Measurements from ENCODE around the gene SUMO3.

The SUMO3 gene

GRCh38 chr21:44817914-44818639 is at the start of gene SUMO3:
Gene SUMO3 (minus strand): TSS chr21:44818062. CDS start chr21:44817968, 94 bp downstream.
- in situ Hi-C loops (cut with MboI; ENCODE audit: low sequenced_read_pairs): loop anchor here (25.0 kb wide), 1 partner anchor 119 kb away; the partner anchor contains the start of gene SLX9

DNA sequence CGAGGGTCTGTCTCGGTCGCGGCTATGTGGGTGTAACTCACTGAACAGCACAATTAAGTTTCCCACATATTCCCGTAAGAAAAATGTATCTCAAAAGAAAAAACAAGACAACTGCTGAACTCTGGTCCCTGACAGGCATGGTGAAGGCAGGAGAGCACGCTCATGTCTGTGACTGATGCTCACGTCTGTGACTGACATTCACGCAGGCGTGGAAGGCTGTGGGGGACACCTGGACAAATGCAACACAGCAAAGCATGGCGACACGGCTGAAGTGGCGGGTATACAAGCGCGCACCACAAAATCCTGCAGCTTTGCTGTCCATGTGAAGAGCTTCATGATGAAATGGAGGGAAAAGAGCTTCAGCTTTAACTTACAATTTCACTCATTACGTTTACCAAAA is 49.6 kb upstream of the SUMO3 start:
- in situ Hi-C loops (cut with MboI; ENCODE audit: low sequenced_read_pairs): no loop called here

GRCh38 chr21:44866780-44867179 is 48.9 kb upstream of the SUMO3 start:
- in situ Hi-C loops (cut with MboI; ENCODE audit: low sequenced_read_pairs): no loop called here

GRCh38 chr21:44865561-44866280 is 47.9 kb upstream of the SUMO3 start:
- in situ Hi-C loops (cut with MboI; ENCODE audit: low sequenced_read_pairs): no loop called here

- in situ Hi-C loops (cut with MboI; ENCODE audit: low sequenced_read_pairs): no loop called here
These were observed 45.2 kb upstream of the SUMO3 start for GRCh38 chr21:44862869-44863685.

DNA sequence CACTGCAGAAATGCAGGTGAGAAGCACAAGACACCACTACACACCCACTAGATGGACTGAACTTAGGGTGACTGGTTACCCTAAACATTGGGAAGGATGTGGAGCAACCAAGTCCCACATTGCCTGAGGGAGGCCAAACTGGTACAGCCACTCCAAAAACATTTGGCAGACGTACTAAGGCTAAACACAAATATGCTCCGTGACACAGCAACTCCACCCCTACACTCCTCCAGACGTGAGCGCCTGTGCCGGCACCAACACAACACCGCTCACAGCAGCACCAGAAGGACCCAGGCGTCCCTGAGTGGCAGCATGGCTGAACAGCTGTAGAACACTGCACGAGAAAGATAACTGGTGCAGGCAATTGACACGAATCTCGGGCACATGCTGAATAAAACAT is 40.9 kb upstream of the SUMO3 start:
- in situ Hi-C loops (cut with MboI; ENCODE audit: low sequenced_read_pairs): no loop called here

DNA sequence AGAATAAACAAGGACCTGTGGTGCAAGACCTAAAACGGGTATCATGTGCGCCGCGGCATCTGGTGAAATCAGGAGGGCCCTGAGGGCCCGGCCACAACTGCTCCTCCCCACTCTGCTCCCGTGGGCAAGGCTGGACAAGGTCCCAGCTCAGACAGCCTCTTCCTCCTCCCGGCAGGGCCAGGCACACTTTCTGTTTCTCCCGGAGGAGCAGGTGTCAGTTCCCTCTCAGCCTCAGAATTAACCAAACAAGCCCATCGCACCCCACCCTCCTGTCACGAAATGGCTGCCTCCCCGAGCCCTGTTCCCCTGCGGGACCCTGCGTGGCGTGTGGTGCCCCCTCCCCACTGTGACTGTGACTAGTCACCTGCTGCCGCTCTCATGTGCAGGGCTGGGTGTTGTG is 40.4 kb upstream of the SUMO3 start:
- in situ Hi-C loops (cut with MboI; ENCODE audit: low sequenced_read_pairs): no loop called here

DNA sequence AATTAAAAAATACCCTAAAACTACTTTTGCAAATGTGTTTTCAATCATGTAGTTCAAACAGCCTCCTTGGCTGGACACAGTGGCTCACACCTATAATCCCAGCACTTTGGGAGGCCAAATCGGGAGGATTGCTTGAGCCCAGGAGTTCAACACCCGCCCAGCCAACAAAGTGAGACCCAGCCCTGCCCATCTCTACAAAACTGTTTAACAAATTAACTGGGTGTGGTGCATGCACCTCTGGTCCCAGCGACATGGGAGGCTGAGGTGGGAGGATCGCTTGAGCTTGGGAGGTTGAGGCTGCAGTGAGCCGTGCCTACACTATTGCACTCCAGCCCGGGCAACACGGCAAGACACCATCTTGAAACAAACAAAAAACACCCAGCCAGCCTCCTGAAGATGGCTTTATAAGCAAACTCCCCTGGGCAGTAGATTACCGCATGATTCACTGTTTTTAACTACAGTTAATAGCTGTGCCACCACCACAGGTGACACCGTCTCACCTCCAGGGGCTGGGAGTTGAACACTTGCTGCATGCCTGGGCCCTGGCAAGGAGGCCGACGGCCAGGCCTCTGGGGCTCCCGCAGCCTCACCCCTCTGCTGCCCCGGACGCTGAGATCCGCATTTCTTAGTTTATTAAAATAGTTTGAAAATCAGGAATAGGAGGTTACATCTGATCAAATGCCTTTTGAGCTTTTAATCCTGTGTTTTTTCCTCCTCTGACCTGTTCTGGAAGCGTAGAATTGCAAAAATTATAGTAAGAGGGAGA is 39.4 kb upstream of the SUMO3 start:
- in situ Hi-C loops (cut with MboI; ENCODE audit: low sequenced_read_pairs): no loop called here

GRCh38 chr21:44856131-44856530 is 38.3 kb upstream of the SUMO3 start:
- in situ Hi-C loops (cut with MboI; ENCODE audit: low sequenced_read_pairs): no loop called here

DNA sequence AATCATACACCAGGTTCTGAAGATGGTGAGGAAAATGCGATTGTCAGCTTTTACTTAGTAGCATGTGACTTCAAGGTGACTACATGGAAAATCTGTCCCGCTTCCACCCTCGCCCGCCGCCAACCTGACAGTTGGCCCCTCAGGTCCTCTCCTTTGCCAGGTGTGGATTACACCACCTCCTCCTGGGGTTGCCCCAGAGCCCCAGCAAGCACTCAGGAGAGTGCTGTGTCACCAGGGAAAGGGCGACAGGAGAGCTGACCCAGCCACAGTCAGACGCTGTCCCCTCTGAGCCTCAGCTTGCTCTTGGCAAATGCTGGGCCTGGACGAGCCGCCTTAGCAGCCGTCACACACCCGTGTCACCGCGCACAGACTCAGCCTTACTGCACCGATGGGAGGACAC is 37.7 kb upstream of the SUMO3 start:
- in situ Hi-C loops (cut with MboI; ENCODE audit: low sequenced_read_pairs): no loop called here

- in situ Hi-C loops (cut with MboI; ENCODE audit: low sequenced_read_pairs): no loop called here
These were observed 37.0 kb upstream of the SUMO3 start for GRCh38 chr21:44854664-44855446.

- in situ Hi-C loops (cut with MboI; ENCODE audit: low sequenced_read_pairs): no loop called here
These were observed 36.5 kb upstream of the SUMO3 start for GRCh38 chr21:44854391-44854663.

GRCh38 chr21:44853601-44854390 is 35.9 kb upstream of the SUMO3 start:
- in situ Hi-C loops (cut with MboI; ENCODE audit: low sequenced_read_pairs): no loop called here

DNA sequence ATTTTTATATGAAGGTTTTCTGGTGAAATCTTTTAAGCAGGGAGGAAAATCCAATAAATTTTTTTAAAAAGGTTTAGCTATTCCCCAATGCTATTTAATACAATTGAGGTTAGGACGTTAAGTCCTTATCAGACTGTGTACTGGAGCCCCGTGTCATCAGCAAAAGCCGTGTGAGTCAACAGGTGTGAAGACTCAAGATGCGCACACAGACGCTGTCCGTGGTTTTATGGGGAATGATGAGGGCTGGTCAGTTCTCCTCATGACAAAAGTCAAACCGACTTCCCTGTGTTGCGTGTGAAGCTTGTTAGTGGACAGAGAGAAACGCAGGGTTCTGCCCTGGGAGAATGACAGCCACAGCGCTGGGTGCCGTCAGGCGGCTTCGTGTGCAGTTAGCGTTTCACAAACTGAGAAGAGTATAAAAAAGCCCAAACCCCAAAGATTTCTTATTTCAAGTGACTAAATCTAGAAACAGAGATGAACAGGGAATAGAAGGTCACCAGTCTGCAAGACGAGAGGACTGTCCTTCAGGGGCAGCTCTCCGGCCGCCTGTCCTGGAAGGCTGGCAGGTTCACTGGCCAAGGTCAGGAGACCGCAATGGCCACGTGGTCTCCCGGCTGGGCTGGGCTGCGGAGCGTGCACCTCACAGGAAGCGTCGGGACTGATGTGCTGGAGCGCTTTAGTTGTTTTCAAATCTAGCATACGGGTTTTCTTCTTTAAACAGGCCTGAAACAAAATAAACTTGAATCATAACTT is 33.2 kb upstream of the SUMO3 start:
- in situ Hi-C loops (cut with MboI; ENCODE audit: low sequenced_read_pairs): no loop called here

- in situ Hi-C loops (cut with MboI; ENCODE audit: low sequenced_read_pairs): no loop called here
These were observed 32.4 kb upstream of the SUMO3 start for GRCh38 chr21:44850208-44850800.

DNA sequence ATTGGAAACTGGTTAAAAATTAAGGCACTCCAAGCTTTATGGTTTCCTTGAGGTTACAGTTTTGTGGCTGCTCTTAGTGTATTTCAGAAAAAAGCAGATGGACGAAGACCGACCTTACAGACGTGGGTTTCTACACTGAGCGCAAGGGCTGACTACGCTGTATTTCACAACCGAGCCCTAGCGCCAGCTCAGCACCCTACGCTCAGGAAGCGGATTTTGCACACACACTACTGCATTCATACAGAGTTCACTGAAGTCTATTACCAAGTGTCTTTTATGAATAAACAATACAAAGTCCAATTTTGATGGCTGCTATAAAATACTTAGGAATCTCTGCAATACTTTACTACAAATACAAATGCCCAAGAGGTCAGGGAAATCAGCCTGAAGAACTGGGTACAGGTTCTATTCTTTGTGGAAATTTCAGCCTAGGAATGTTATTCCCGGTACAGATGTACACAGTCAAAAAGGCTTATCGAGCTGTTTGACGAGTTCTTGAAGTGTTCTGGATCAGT is 31.8 kb upstream of the SUMO3 start:
- in situ Hi-C loops (cut with MboI; ENCODE audit: low sequenced_read_pairs): no loop called here

GRCh38 chr21:44848821-44849521 is 31.1 kb upstream of the SUMO3 start:
- in situ Hi-C loops (cut with MboI; ENCODE audit: low sequenced_read_pairs): no loop called here
